HG02870 (cell line): ENCODE measurements around the gene GSTM1.
"Not testable (repeated sequence)": the region's sequence is repeated elsewhere in the genome, so short reads cannot be mapped to it uniquely, and the experiment has no call there.

Experiments
- ATAC-seq: cut with Tn5 transposase; IDR thresholded peaks from one replicate; pipeline ENCODE4 v1.9.1; 2021; ENCODE audit warnings: mild to moderate bottlenecking, moderate library complexity; ENCODE audit not compliant: unreplicated experiment

The GSTM1 gene

DNA sequence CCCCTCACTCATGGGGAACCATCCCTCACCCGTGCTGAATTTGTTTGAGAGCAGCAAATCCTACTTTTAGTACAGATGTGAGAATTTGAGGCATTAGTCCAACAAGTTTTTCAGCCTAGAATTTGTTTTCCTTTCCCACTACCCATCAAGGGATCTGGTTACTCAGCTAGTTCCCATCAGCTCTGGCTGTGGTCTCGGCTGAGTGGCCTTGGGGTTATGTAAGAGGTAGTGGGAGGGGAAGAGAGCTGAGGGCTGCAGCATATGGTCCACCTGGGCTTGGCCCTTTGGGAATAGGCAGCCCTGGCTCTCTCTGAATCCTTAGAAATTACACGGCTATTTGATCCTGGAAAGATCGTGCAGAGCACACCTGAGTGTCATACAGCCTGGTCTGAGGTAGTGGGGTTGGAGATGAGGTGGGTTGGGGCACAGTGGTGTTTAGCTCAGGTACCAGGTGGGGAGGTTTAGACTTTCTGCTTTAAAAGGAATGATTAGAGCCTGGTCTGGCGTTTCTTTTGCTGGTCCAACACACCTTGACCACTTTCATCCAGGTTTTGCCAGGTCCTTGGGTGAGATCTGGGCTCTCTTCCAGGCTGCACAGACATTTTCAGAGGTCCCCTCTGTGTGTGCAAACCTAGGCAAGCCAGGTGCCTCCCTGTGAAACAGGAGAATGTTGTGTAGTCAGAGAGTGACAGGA, 27.5 kb upstream of the GSTM1 start:
- no peak for ATAC-seq

DNA sequence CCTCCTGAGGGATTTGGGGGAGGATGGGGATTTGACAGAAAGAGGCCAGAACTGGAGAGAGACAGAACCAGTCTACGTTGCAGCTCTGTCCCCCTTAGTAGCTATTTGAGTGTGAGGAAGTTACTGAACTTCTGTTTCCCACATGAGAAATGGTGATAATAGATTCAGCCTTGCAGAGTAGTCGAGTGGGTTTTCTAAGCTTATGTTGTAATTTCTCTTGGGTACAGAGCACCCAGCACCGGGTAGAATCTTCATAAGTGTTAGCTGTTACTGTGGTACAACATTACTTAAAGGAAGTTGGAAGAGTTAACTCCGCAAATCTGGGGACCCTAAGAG, 27.0 kb upstream of the GSTM1 start:
- ATAC-seq, result not testable (repeated sequence)

DNA sequence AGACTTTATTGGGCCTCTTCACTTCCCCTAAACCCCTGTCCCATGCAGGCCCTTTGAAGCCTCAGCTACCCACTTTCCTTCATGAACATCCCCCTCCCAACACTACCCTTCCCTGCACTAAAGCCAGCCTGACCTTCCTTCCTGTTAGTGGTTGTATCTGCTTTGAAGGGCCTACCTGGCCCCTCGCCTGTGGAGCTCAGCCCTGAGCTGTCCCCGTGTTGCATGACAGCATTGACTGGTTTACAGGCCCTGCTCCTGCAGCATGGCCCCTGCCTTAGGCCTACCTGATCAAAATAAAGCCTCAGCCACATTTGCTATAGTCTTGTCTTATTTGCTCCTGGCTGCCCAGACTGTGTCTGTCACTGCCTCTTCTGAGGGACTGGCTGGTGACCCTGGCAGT, 26.2 kb upstream of the GSTM1 start:
- no peak for ATAC-seq

DNA sequence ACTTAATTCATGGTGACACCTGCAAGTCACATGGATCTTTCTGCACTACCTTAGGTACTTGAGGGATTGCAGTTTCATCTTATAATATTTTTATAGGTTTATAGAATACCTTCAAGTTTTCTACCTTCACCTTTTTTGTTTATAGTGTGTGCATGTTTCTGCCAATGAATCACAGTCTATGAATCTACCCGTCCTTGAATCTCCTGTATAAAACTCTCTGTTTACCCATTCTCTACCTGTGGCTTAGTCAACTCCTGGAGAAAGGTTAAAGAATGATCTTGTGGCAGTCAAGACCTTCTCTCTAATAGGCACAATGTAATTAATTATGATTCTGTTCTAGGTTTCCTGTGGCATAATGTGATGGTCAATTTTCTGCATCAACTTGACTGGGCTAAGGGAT, 22.9 kb upstream of the GSTM1 start:
- ATAC-seq, result no peak

DNA sequence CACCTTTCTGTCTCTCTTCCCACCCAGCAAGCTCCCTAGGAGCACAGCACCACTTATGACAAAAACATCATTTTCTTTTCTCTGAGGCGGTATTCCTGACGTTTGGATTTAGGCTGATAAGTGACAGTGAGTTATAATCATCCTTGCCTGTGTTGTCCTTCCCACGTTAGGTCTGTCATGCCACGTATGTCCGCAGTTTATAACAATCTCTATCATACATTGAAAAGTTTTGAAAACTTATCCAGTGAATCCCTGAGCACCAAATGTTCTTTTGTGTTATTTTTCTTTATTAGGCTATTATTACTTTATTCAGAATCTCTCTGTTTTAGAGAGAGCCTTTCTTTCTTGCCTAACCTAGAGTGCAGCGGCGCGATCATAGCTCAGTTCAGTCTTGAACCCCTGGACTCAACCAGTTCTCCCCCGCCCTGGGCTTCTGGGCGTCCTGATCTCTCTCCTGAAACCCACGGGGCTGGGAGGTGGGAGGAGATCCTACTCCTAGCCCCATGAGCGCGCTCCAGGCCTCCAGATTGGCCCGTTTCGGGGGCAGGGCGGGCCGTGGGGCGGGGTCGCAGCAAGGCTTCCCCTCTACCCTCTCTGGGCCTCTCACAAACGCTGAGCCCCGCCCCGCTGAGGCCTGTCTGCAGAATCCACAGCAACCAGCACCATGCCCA, 20.0 kb upstream of the GSTM1 start, which contains the start of gene GSTM2:
Gene GSTM2 (plus strand): TSS at position 606 of the 671 bp plus-strand sequence. CDS start 59 bp downstream, at position 665.
- ATAC-seq, result peak; percentile 99

DNA sequence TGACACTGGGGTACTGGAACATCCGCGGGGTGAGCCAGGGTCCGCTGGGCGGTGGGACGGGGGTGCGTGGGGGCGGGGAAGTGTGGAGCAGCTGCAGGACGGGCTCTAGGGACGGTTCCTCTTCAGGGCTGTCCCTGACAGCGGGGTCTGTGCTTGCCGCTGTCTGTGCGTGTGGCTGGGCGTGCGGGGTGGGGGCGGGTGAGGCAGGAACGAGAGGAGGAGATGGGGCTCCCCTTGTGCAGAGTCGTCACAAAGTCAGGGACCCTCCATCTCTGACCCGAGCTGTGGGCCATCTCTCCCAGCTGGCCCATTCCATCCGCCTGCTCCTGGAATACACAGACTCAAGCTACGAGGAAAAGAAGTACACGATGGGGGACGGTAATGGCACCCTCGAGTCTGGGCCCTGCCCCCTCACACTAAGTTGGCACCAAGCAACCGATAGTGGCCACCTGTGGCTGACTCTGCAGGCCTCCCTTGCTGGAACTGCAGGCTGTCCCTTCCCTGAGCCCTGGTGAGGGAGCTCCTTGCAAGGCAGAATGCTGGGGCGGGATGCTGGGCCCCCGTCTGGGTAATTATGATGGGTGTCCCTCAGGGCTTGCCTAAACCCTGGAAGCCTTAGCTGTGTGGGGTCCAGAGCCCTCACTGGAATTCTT, 19.4 kb upstream of the GSTM1 start:
- ATAC-seq, result no peak

DNA sequence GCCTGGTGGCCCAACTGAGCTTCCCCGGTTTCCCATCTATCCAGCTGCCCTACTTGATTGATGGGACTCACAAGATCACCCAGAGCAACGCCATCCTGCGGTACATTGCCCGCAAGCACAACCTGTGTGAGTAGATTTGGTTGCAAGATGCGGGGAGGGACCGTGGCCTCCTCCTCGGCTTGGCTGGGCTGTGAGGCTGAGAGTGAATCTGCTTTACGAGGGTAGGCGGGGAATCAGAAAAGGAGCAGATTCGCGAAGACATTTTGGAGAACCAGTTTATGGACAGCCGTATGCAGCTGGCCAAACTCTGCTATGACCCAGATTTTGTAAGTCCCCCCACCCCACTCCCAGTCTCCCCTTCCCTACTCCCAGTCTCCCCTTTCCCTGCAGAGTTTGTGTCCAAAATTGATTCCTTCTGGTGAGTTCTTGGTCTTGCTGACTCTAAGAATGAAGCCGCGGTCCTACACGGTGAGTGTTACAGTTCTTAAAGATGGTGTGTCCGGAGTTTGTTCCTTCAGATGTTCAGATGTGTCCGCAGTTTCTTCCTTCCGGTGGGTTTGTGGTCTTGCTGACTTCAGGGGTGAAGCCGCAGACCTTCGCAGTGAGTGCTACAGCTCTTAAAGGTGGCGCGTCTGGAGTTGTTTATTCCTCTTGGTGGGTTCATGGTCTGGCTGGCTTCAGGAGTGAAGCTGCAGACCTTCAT, 18.2 kb upstream of the GSTM1 start:
- no peak for ATAC-seq

DNA sequence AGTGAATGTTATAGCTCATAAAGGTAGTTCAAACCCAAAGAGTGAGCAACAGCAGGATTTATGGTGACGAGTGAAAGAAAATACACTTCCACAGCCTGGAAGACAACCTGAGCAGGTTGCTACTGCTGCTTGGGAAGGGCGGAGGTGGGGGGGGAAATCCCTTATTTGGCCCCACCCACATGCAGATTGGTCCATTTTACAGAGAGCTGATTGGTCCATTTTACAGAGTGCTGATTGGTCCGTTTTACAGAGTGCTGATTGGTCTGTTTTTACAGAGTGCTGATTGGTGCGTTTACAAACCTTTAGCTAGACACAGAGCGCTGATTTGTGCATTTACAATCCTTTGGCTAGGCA, 17.7 kb upstream of the GSTM1 start:
- ATAC-seq, result not testable (repeated sequence)

DNA sequence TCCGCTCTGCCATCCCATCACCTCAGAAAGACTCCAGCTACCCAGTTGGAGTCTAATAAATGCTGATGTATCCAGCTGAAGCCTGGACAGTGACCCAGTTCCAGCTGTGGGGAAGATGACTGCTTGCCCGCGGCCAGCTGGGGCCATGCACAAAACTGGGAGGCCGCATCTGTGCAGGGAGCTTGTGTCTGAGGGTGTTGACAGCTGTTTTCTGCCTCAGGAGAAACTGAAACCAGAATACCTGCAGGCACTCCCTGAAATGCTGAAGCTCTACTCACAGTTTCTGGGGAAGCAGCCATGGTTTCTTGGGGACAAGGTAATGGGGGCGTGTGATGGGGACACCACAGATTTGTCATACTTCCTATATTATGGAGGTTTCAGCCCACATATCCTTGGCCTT, 16.6 kb upstream of the GSTM1 start:
- ATAC-seq, result no peak

DNA sequence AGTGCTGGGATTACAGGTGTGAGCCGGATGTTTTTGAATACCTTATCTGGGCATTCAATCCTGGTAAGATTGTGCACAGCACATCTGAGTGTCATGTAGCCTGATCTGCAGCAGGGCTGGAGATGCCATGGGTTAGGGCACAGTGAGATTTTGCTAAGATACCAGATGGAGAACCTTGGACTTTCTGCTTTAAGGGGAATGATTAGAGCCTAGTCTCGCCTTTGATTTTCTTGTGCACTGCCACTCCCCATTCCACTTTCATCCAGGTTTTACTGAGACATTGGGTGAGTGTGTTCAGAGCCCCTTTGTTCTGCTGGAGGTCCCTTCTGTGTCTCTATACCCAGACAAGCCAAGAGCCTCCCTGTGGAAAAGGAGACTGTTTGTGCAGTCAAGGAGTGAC, 13.8 kb upstream of the GSTM1 start:
- ATAC-seq, result not testable (repeated sequence)

DNA sequence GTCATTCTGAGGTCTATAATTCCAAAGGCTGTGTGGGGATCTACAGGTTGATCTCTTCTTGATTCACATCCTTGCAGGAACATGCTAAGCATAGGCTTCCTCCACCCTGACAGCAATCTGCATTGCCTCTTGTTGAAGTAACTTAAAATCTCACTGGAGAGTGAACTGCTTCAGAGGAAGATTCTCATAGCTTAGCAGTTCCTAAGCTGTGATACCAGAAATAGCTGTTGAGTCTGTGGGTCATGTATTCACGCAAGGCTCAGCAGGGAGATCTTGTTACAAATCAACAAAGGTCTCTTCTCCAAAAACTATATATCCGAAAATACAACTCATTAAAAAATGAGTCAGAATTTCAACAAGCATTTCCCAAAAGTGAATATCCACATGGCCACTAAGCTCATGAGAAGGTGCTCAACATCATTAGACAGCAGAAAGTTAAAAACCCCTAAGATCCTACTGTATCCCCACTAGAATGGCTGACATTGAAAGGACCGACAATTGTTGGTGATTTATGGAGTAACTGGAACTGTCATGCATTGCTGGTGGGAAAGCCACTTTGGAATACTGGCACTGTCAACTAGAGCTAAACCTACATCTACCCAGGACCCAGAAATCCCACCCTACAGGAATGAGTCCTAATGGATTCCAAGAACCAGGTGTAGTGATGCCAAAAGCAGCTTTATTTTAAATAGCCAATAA, 10.8 kb upstream of the GSTM1 start:
- not testable (repeated sequence) for ATAC-seq

DNA sequence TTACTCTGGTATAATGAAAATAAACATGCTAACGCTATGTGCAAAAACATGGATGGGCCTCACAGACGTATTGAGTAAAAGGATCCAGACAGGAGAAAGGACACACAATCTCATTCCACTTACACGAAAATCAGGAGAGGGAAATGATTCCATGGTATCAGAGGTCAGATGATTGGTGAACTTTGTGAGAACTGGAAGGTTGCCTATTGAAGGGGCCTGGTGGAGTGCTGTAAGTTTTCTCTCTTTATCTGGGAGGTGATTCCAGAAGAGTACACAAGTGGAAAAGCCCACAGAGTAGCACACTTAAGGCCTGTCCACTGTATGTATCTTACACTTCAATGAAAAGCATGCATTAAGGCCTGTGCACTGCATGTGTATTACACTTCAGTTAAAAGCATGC, 10.2 kb upstream of the GSTM1 start:
- ATAC-seq, result no peak

DNA sequence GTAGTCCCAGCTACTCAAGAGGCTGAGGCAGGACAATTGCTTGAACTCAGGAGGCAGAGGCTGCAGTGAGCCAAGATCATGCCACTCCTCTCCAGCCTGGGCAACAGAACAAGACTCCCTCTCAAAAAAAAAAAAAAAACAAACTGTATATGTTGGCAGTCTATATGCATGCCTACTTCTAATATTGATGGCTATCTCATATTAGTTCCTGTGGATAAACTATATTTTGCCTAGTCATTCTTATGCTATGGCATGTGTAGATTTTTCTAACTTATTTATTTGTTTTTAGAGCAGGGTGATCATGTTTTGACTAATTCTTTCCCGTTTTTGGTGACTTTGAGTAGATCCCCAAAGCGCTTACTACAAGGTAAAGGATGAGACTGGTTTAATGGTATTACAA, 9.0 kb upstream of the GSTM1 start:
- not testable (repeated sequence) for ATAC-seq

DNA sequence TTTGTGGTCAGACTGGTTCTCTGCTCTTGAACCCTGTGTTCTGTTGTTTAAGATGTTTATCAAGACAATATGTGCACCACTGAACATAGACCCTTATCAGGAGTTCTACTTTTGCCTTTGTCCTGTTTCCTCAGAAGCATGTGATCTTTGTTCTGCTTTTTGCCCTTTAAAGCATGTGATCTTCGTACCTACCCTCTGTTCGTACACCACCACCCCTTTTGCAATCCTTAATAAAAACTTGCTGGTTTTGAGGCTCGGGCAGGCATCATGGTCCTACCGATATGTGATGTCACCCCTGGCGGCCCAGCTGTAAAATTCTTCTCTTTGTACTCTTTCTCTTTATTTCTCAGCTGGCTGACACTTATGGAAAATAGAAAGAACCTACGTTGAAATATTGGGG, 2.8 kb upstream of the GSTM1 start:
- ATAC-seq, result not testable (repeated sequence)

DNA sequence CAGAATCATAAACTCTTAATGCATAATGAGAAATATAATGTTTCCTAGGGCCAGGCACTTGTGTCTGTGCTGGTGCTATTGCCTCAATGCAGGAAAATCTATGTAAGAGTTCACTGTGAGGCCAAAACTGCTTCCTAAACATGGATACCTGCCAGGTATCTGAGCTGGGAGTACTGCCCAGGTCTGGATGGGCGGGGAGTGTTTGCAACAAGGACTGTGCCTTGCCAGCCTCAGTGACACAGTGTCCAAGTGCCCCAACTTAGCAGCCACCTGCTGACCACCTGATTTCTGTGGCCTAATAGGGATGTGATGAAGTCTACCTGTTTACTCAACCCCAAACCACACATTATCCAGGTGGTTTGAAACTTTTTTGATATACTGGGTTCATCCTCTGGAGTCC, 2.2 kb upstream of the GSTM1 start:
- not testable (repeated sequence) for ATAC-seq

DNA sequence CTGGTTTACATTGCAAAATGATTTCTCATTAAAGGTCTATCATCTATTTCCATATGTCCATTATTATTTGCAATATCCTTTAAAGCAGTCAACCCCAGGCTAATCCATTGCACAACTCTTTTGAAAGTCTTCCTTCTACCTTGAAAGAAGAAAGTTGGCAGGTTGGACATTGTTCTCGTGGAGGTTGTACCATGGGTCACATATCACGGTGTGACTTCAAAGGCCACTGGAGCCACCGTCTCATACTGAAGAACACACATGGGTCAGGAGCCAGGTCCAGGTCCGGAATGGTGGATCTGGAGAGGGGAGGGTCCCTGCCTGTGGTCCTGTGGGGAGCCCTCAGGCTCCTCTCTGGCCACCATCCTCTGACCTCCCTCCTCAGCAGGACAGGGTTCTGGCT, 1.7 kb upstream of the GSTM1 start:
- not testable (repeated sequence) for ATAC-seq

DNA sequence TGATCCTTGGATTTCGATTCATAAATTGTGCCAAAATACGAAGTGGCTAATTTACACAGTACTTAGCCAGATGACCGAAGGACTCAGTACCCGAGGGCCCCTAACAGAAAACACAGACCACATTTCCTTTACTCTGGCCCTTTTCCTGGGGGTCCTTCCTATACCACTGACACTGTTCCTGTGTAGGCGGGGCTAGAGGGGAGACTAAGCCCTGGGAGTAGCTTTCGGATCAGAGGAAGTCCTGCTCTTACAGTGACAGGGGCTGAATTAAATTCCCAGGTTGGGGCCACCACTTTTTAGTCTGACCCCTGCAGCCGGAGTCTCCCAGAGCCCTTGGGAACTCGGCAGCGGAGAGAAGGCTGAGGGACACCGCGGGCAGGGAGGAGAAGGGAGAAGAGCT, 508 bp upstream of the GSTM1 start:
- ATAC-seq, result not testable (repeated sequence)

DNA sequence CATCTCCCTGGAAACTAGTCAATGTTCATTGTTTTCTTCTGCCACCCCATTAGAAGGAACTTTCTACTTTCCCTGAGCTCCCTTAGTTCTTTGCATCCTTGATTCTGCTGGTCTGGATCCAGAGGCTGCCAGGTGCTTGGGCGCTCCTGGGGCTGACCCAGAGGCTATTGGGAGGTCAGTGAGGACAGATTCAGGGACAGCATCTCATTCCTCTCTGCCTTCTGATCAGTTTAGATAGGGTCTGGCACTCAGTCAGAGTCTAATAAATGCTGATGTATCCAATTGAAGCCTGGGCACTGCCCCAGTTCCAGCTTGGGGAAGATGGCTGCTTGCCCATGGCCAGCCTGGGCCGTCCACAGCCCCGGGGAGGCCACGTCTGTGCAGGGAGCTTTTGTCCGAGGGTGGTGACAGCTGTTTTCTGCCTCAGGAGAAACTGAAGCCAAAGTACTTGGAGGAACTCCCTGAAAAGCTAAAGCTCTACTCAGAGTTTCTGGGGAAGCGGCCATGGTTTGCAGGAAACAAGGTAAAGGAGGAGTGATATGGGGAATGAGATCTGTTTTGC, 2.3 kb downstream of the GSTM1 start:
- no peak for ATAC-seq

DNA sequence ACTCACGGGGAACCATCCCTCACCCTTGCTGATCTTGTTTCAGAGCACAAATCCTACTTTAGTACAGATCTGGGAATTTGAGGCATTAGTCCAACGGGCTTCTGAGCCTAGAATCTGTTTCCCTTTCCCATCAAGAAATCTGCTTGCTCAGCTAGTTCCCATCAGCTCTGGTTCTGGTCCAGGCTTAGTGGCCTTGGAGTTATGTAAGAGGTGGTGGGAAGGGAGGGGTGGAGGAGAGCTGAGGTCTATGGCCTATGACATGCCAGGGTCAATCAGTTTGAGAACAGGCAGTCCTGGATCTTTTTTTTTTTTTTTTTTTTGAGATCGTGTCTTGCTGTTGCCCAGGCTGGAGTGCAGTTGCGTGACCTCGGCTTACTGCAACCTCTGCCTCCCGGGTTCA, 4.1 kb downstream of the GSTM1 start:
- ATAC-seq, result no peak

DNA sequence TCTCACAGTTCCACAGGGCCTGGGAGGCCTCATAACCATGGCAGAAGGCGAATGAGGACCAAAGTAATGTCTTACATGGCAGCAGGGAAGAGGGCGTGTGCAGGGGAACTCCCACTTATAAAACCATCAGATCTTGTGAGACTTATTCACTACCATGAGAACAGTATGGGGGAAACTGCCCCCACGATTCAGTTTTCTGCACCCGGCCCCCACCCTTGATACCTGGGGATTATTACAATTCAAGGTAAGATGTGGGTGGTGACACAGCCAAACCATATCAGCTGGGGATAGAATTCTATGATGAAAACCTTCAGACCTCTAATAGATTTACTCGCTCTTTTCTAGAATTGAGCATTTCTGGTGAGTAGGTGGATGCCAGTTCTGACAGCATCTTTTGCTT, 6.8 kb downstream of the GSTM1 start:
- ATAC-seq, result not testable (repeated sequence)

DNA sequence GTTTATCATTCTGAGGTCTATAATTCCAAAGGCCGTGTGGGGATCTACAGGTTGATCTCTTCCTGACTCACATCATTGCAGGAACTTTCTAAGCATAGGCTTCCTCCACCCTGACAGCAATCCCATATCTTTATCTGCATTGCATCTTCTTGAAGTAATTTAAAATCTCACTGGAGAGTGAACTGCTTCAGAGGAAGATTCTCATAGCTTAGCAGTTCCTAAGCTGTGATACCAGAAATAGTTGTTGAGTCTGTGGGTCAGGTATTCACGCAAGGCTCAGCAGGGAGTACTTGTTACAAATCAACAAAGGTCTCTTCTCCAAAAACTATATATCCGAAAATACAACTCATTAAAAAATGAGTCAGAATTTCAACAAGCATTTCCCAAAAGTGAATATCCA, 7.5 kb downstream of the GSTM1 start:
- ATAC-seq, result not testable (repeated sequence)
